K562 (cell line): ENCODE results near the gene B3GAT3. TPM values are rescaled to one million over a fixed set of nuclear protein-coding genes. Genes with fewer than 3 reads are reported as not detected.

Experiments used
- CC2D1A ChIP-seq: fragments of 450-650 bp; IDR thresholded peaks from 2 replicates; pipeline ENCODE4 v1.6.1; 2017; ENCODE audit warnings: mild to moderate bottlenecking
- CHD2 ChIP-seq: IDR thresholded peaks from 2 replicates; pipeline ENCODE4 v1.6.1; 2011; ENCODE audit warnings: low read depth, low read length
- CTBP1 ChIP-seq: fragments of 450-650 bp; IDR thresholded peaks from 2 replicates; pipeline ENCODE4 v1.6.1; 2016; ENCODE audit warnings: borderline replicate concordance
- DPF2 ChIP-seq: fragments of 450-650 bp; IDR thresholded peaks from 2 replicates; pipeline ENCODE4 v1.6.1; 2016
- ELF1 ChIP-seq: fragments of 200-800 bp; sonication (Bioruptor generic); IDR thresholded peaks from 2 replicates; pipeline ENCODE4 v1.6.1; 2016; ENCODE audit warnings: missing genetic modification characterization, missing compliant biosample characterization
- EP400 ChIP-seq: fragments of 450-650 bp; IDR thresholded peaks from 2 replicates; pipeline ENCODE4 v1.6.1; 2017; ENCODE audit warnings: antibody characterized with exemption, mild to moderate bottlenecking, moderate library complexity
- KLF1 ChIP-seq: fragments of 450-650 bp; IDR thresholded peaks from 2 replicates; pipeline ENCODE4 v1.6.1; 2016; ENCODE audit warnings: missing genetic modification characterization, missing compliant biosample characterization
- MBD2 ChIP-seq: sonication (generic); IDR thresholded peaks from 2 replicates; pipeline ENCODE4 v1.6.1; 2016; ENCODE audit warnings: low read depth, borderline replicate concordance
- MYC ChIP-seq, 2 experiments: fragments of 250-450 bp in 1 of 2; sonication (Bioruptor Pico) in 1 of 2; IDR thresholded peaks; 2 replicates each; pipeline versions ENCODE4 v1.5.1 to v1.6.1; 2012 to 2021; ENCODE audit warnings: low read depth in 2 of 2, borderline replicate concordance in 1 of 2, improper control_type of control experiment in 1 of 2, low read length in 1 of 2, mild to moderate bottlenecking in 1 of 2, moderate library complexity in 1 of 2
- ZHX1 ChIP-seq: fragments of 150-350 bp; conservative IDR thresholded peaks from 2 replicates; pipeline ENCODE4 v1.6.1; 2014; ENCODE audit warnings: low read length
- ZNF121 ChIP-seq: sonication (generic); formaldehyde crosslinking; conservative IDR thresholded peaks from 2 replicates; pipeline ENCODE4 v1.8.0; 2022; ENCODE audit warnings: missing genetic modification reagents
- ZNF696 ChIP-seq: fragments of 250-450 bp; sonication (Bioruptor Pico); conservative IDR thresholded peaks from 2 replicates; pipeline ENCODE4 v1.4.0; 2020; ENCODE audit warnings: mild to moderate bottlenecking, moderate library complexity
- polyA plus RNA-seq, 8 experiments: library from polyadenylated mRNA; depleted of rRNA in 4 of 8; stranded (reverse) in 5 of 8; unstranded in 3 of 8; fragments of >200 nt; fragmentation: Nextera tagmentation in 2 of 8; fragmentation: Illumina TruSeq in 1 of 8; extraction: Ambion mirVana in 2 of 8; extraction: Trizol in 1 of 8; gene quantifications; 2 replicates each; pipeline versions ENCODE4 v1.2.1 to v1.2.3, GENCODE V29; 2011 to 2014; ENCODE audit warnings: inconsistent platforms in 1 of 8, missing spikeins in 1 of 8
- total RNA-seq, 7 experiments: library from RNA; depleted of rRNA in 6 of 7; stranded (reverse); fragments of >200 nt in 6 of 7; fragmentation: Illumina TruSeq in 2 of 7; extraction: Trizol in 2 of 7; gene quantifications; 2 replicates each; pipeline versions ENCODE4 v1.2.1 to v1.2.3, GENCODE V29; 2011 to 2021; ENCODE audit warnings: low replicate concordance in 1 of 7
- TF ChIP-seq, protein P1 (sequence below): fragments of 200-800 bp; sonication (Bioruptor generic); IDR thresholded peaks from 2 replicates; pipeline ENCODE4 v1.6.1; 2017; ENCODE audit warnings: missing genetic modification characterization, missing compliant biosample characterization

Gene B3GAT3
- total and polyA plus RNA-seq, 9 of the 15 experiments (the other 6 are each of a cell fraction or from before 2014, with no cell fraction given) = 0.30 to 64.0 (median 21.4) TPM

GRCh38 chr11:62599069-62599696, 22.6 kb downstream of the B3GAT3 start (continued):
- peak; percentile 61; the same call in 1 of the 2 replicates for TF ChIP-seq MBD2
- TF ChIP-seq, protein P1, sequence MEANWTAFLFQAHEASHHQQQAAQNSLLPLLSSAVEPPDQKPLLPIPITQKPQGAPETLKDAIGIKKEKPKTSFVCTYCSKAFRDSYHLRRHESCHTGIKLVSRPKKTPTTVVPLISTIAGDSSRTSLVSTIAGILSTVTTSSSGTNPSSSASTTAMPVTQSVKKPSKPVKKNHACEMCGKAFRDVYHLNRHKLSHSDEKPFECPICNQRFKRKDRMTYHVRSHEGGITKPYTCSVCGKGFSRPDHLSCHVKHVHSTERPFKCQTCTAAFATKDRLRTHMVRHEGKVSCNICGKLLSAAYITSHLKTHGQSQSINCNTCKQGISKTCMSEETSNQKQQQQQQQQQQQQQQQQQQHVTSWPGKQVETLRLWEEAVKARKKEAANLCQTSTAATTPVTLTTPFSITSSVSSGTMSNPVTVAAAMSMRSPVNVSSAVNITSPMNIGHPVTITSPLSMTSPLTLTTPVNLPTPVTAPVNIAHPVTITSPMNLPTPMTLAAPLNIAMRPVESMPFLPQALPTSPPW = peak; percentile 99
- peak; percentile 68 for TF ChIP-seq EP400
- no peak for TF ChIP-seq ZNF121
- TF ChIP-seq DPF2 = peak; percentile 67; the same call in 1 of the 2 replicates
- no peak for TF ChIP-seq ZNF696
- TF ChIP-seq MYC (IDR thresholded peaks at IDR 0.05; ENCODE audit: low read depth, low read length) = peak; percentile 56; the same call in 1 of the 2 replicates
- TF ChIP-seq MYC (CRISPR knock-in tag; IDR thresholded peaks at IDR 0.05; ENCODE audit: borderline replicate concordance, low read depth) = no peak
- peak; percentile 64; the same call in 1 of the 2 replicates for TF ChIP-seq ELF1 (tag)
- TF ChIP-seq KLF1 (tag) = peak; percentile 99
- peak; percentile 18; the same call in 1 of the 2 replicates for TF ChIP-seq CTBP1
- TF ChIP-seq CHD2 = peak; percentile 45; the same call in 1 of the 2 replicates
- TF ChIP-seq CC2D1A = 0 out of 2 replicates have a peak, but pooled peaks have one; percentile 10
- no peak for TF ChIP-seq ZHX1
- TF ChIP-seq, all 486 proteins: peak for 92
